ENCODE results near the gene ZC3H4. TPM values are rescaled to one million over a fixed set of nuclear protein-coding genes. Genes with fewer than 3 reads are reported as not detected.

The ZC3H4 gene
- total and polyA plus RNA-seq, 9 of the 15 experiments (the other 6 are each of a cell fraction or from before 2014, with no cell fraction given) = 2.2 to 75.6 (median 18.3) TPM

DNA sequence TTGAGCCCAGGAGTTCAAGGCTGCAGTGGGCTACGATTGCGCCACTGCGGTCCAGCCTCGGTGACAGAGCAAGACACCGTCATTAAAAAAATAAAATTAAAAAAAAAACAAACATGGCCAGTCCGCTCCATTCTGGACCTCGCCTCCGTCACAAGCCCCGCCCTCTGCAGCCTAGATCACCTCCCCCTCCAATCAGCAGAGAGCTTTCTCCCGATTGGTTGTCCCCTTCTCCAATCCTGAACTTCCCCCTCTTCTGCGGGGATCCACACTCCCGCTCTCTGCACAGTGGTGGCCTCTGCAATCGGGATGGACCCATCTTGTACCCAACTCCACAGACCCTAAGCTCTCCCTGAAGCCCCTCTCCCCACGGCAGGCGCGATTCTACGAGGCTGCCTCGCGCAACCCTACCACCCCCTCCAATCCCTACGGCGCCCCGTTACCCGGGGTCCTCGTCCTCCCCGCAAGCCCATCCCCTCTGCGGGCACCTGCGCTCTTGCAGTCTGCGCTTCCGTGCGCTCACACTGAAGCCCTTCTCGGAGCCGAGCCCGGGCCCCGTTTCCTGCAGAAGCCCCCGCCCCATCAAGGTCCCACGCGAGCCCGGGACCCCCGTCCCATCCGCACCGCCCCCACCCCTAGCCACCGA, 65.7 kb downstream of the ZC3H4 start (continued):
- TF ChIP-seq, protein P1, sequence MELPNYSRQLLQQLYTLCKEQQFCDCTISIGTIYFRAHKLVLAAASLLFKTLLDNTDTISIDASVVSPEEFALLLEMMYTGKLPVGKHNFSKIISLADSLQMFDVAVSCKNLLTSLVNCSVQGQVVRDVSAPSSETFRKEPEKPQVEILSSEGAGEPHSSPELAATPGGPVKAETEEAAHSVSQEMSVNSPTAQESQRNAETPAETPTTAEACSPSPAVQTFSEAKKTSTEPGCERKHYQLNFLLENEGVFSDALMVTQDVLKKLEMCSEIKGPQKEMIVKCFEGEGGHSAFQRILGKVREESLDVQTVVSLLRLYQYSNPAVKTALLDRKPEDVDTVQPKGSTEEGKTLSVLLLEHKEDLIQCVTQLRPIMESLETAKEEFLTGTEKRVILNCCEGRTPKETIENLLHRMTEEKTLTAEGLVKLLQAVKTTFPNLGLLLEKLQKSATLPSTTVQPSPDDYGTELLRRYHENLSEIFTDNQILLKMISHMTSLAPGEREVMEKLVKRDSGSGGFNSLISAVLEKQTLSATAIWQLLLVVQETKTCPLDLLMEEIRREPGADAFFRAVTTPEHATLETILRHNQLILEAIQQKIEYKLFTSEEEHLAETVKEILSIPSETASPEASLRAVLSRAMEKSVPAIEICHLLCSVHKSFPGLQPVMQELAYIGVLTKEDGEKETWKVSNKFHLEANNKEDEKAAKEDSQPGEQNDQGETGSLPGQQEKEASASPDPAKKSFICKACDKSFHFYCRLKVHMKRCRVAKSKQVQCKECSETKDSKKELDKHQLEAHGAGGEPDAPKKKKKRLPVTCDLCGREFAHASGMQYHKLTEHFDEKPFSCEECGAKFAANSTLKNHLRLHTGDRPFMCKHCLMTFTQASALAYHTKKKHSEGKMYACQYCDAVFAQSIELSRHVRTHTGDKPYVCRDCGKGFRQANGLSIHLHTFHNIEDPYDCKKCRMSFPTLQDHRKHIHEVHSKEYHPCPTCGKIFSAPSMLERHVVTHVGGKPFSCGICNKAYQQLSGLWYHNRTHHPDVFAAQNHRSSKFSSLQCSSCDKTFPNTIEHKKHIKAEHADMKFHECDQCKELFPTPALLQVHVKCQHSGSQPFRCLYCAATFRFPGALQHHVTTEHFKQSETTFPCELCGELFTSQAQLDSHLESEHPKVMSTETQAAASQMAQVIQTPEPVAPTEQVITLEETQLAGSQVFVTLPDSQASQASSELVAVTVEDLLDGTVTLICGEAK (IDR thresholded peaks at IDR 0.05) = no peak
- TF ChIP-seq, protein P1 (CRISPR knock-in tag; IDR thresholded peaks at IDR 0.05) = no peak
- TF ChIP-seq KDM5B (IDR thresholded peaks at IDR 0.05; ENCODE audit: insufficient replicate concordance, low read depth, low read length) (peak; percentile 44), DIDO1 (tag; IDR thresholded peaks at IDR 0.05; ENCODE audit: low read depth) (peak; percentile 35; the same call in 1 of the 2 replicates), NUFIP1 (IDR thresholded peaks at IDR 0.05; ENCODE audit: partially characterized antibody) (no peak), NR1H2 (CRISPR knock-in tag; IDR thresholded peaks at IDR 0.05) (no peak), YY1 (IDR thresholded peaks at IDR 0.05; ENCODE audit: borderline replicate concordance in 1 of 3, control insufficient read depth in 1 of 3, extremely low read depth in 1 of 3, insufficient read depth in 3 of 3, insufficient read length in 1 of 3, insufficient replicate concordance in 2 of 3, low read depth in 1 of 3, low read length in 2 of 3) (peak in 2 of 3 experiments; percentile 14 to 48), GABPA (tag; conservative IDR thresholded peaks at IDR 0.05; ENCODE audit: low read depth) (no peak), ADNP (tag; IDR thresholded peaks at IDR 0.05) (no peak), ZNF124 (CRISPR knock-in tag; IDR thresholded peaks at IDR 0.05) (no peak)
- TF ChIP-seq, protein P2, sequence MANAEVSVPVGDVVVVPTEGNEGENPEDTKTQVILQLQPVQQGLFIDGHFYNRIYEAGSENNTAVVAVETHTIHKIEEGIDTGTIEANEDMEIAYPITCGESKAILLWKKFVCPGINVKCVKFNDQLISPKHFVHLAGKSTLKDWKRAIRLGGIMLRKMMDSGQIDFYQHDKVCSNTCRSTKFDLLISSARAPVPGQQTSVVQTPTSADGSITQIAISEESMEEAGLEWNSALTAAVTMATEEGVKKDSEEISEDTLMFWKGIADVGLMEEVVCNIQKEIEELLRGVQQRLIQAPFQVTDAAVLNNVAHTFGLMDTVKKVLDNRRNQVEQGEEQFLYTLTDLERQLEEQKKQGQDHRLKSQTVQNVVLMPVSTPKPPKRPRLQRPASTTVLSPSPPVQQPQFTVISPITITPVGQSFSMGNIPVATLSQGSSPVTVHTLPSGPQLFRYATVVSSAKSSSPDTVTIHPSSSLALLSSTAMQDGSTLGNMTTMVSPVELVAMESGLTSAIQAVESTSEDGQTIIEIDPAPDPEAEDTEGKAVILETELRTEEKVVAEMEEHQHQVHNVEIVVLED (CRISPR knock-in tag; IDR thresholded peaks at IDR 0.05) = no peak
- TF ChIP-seq, protein P3, sequence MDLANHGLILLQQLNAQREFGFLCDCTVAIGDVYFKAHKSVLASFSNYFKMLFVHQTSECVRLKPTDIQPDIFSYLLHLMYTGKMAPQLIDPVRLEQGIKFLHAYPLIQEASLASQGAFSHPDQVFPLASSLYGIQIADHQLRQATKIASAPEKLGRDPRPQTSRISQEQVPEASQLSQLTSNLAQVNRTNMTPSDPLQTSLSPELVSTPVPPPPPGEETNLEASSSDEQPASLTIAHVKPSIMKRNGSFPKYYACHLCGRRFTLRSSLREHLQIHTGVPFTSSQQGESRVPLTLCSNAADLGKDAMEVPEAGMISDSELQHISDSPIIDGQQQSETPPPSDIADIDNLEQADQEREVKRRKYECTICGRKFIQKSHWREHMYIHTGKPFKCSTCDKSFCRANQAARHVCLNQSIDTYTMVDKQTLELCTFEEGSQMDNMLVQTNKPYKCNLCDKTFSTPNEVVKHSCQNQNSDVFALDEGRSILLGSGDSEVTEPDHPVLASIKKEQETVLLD (IDR thresholded peaks at IDR 0.05) = 0 out of 2 replicates have a peak, but pooled peaks have one; percentile 25
- TF ChIP-seq, protein P4, sequence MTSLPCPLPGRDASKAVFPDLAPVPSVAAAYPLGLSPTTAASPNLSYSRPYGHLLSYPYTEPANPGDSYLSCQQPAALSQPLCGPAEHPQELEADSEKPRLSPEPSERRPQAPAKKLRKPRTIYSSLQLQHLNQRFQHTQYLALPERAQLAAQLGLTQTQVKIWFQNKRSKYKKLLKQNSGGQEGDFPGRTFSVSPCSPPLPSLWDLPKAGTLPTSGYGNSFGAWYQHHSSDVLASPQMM (CRISPR knock-in tag; IDR thresholded peaks at IDR 0.05) = no peak
- TF ChIP-seq, protein P5, sequence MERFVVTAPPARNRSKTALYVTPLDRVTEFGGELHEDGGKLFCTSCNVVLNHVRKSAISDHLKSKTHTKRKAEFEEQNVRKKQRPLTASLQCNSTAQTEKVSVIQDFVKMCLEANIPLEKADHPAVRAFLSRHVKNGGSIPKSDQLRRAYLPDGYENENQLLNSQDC (CRISPR knock-in tag; IDR thresholded peaks at IDR 0.05) = no peak
